HTERT RPE-1 (cell line): ENCODE data around the gene AKT2.
"Not testable (repeated sequence)": the region's sequence is repeated elsewhere in the genome, so short reads cannot be mapped to it uniquely, and the experiment has no call there.

Experiments
- in situ Hi-C: fragments of 300-500 bp; cut with MboI; formaldehyde crosslinking; loops from 4 replicates; pipeline ENCODE4 v1.14.3; 2020; ENCODE audit warnings: low sequenced_read_pairs

Gene AKT2

GRCh38 chr19:40221858-40222619 is 63.1 kb downstream of the AKT2 start:
- in situ Hi-C loops = no loop called here

GRCh38 chr19:40220674-40221073 is 64.5 kb downstream of the AKT2 start:
- in situ Hi-C loops = no loop called here

- in situ Hi-C loops = no loop called here
Observed at GRCh38 chr19:40219721-40220276, 65.3 kb downstream of the AKT2 start.

- in situ Hi-C loops = not testable (repeated sequence)
Observed at GRCh38 chr19:40219029-40219428, 66.1 kb downstream of the AKT2 start.

GRCh38 chr19:40217934-40218890 is 66.9 kb downstream of the AKT2 start, which contains the start of gene TTC9B:
TTC9B (minus strand) TSS chr19:40218384; CDS start chr19:40218381, 3 bp downstream.
- in situ Hi-C loops = no loop called here

- in situ Hi-C loops = no loop called here
Observed at GRCh38 chr19:40217027-40217810, 67.9 kb downstream of the AKT2 start.

- in situ Hi-C loops = no loop called here
Observed at GRCh38 chr19:40216777-40217026, 68.4 kb downstream of the AKT2 start.

GRCh38 chr19:40216013-40216776 is 69.0 kb downstream of the AKT2 start:
- in situ Hi-C loops = no loop called here

GRCh38 chr19:40214936-40215335 is 70.2 kb downstream of the AKT2 start:
- in situ Hi-C loops = no loop called here

GRCh38 chr19:40213882-40214570 is 71.1 kb downstream of the AKT2 start:
- in situ Hi-C loops = no loop called here

- in situ Hi-C loops = no loop called here
Observed at GRCh38 chr19:40213251-40213829, 71.8 kb downstream of the AKT2 start.

- in situ Hi-C loops = no loop called here
Observed at GRCh38 chr19:40210889-40211288, 74.3 kb downstream of the AKT2 start.

GRCh38 chr19:40208602-40209001 is 76.5 kb downstream of the AKT2 start:
- in situ Hi-C loops = no loop called here

- in situ Hi-C loops = no loop called here
Observed at GRCh38 chr19:40205760-40206159, 79.4 kb downstream of the AKT2 start.

GRCh38 chr19:40204381-40204780 is 80.8 kb downstream of the AKT2 start:
- in situ Hi-C loops = no loop called here

- in situ Hi-C loops = no loop called here
Observed at GRCh38 chr19:40200341-40201099, 84.6 kb downstream of the AKT2 start.

- in situ Hi-C loops = no loop called here
Observed at GRCh38 chr19:40198272-40198990, 86.7 kb downstream of the AKT2 start.

- in situ Hi-C loops = no loop called here
Observed at GRCh38 chr19:40193587-40193849, 91.6 kb downstream of the AKT2 start.
